ENCODE data around the gene PSMC3.

The PSMC3 gene

GRCh38 chr11:47407746-47408590 lies 18.3 kb downstream of the PSMC3 start, which contains the start of gene SLC39A13:
SLC39A13 (plus strand) TSS chr11:47408590; CDS start chr11:47410095, 1,505 bp downstream.
- H3K27me3 ChIP-seq (ENCODE audit: insufficient read depth, insufficient read length), result no peaks in the 10 kb centered on the region
- H3K4me3 ChIP-seq (ENCODE audit: insufficient read length, low read depth), result peak within 1 kb of the TSS; percentile 87
- H3K9ac ChIP-seq (ENCODE audit: insufficient read length, low read depth), result peak within 1 kb of the TSS; percentile 88
- H3K9me3 ChIP-seq (ENCODE audit: insufficient read depth, low read length), result no peaks in the 10 kb centered on the region
- TF ChIP-seq SUZ12 (IDR thresholded peaks at IDR 0.05; ENCODE audit: extremely low read depth, insufficient read depth, insufficient read length) (no peak), ZNF274 (IDR thresholded peaks at IDR 0.05; ENCODE audit: low read depth, low read length) (no peak), YY1 (IDR thresholded peaks at IDR 0.05; ENCODE audit: insufficient read depth, insufficient read length) (no peak)
- peaks cover 14% of the 10 kb centered on the region for H3K4me1 ChIP-seq (ENCODE audit: insufficient read depth, insufficient read length)
- H3K36me3 ChIP-seq (ENCODE audit: insufficient read depth, insufficient read length, low read length), result peaks cover 22% of the 10 kb centered on the region
- DNase-seq (ENCODE audit: low read depth, low spot score), result peak; percentile 92

- Histone ChIP-seq H3K27me3 (ENCODE audit: insufficient read depth, insufficient read length) (no peaks in the 10 kb centered on the region), H3K4me3 (ENCODE audit: insufficient read length, low read depth) (peak overlapping the region; percentile 67), H3K36me3 (ENCODE audit: insufficient read depth, insufficient read length, low read length) (peaks cover 18% of the 10 kb centered on the region), H3K4me1 (ENCODE audit: insufficient read depth, insufficient read length) (peaks cover 12% of the 10 kb centered on the region), H3K9me3 (ENCODE audit: insufficient read depth, low read length) (no peaks in the 10 kb centered on the region), H3K9ac (ENCODE audit: insufficient read length, low read depth) (peak overlapping the region; percentile 87)
- TF ChIP-seq ZNF274 (IDR thresholded peaks at IDR 0.05; ENCODE audit: low read depth, low read length), result no peak
- no peak for DNase-seq (ENCODE audit: low read depth, low spot score)
Observed at GRCh38 chr11:47406896-47407745, 19.1 kb downstream of the PSMC3 start.

- no peak overlapping the region for H3K9ac ChIP-seq (ENCODE audit: insufficient read length, low read depth)
- no peaks in the 10 kb centered on the region for H3K9me3 ChIP-seq (ENCODE audit: insufficient read depth, low read length)
- no peak for DNase-seq (ENCODE audit: low read depth, low spot score)
- no peaks in the 10 kb centered on the region for H3K36me3 ChIP-seq (ENCODE audit: insufficient read depth, insufficient read length, low read length)
- TF ChIP-seq SUZ12 (IDR thresholded peaks at IDR 0.05; ENCODE audit: extremely low read depth, insufficient read depth, insufficient read length) (no peak), ZNF274 (IDR thresholded peaks at IDR 0.05; ENCODE audit: low read depth, low read length) (no peak), YY1 (IDR thresholded peaks at IDR 0.05; ENCODE audit: insufficient read depth, insufficient read length) (no peak)
- H3K4me1 ChIP-seq (ENCODE audit: insufficient read depth, insufficient read length), result peaks cover 5% of the 10 kb centered on the region
- no peak overlapping the region for H3K4me3 ChIP-seq (ENCODE audit: insufficient read length, low read depth)
- no peaks in the 10 kb centered on the region for H3K27me3 ChIP-seq (ENCODE audit: insufficient read depth, insufficient read length)
Observed at GRCh38 chr11:47403571-47403970, 22.7 kb downstream of the PSMC3 start.

- Histone ChIP-seq H3K36me3 (ENCODE audit: insufficient read depth, insufficient read length, low read length) (no peaks in the 10 kb centered on the region), H3K9me3 (ENCODE audit: insufficient read depth, low read length) (no peaks in the 10 kb centered on the region), H3K9ac (ENCODE audit: insufficient read length, low read depth) (no peak overlapping the region), H3K27me3 (ENCODE audit: insufficient read depth, insufficient read length) (no peaks in the 10 kb centered on the region), H3K4me1 (ENCODE audit: insufficient read depth, insufficient read length) (peaks cover 8% of the 10 kb centered on the region), H3K4me3 (ENCODE audit: insufficient read length, low read depth) (no peak overlapping the region)
- TF ChIP-seq YY1 (IDR thresholded peaks at IDR 0.05; ENCODE audit: insufficient read depth, insufficient read length) (no peak), ZNF274 (IDR thresholded peaks at IDR 0.05; ENCODE audit: low read depth, low read length) (no peak), SUZ12 (IDR thresholded peaks at IDR 0.05; ENCODE audit: extremely low read depth, insufficient read depth, insufficient read length) (no peak)
- no peak for DNase-seq (ENCODE audit: low read depth, low spot score)
Observed at GRCh38 chr11:47403135-47403534, 23.1 kb downstream of the PSMC3 start.

- Histone ChIP-seq H3K27me3 (ENCODE audit: insufficient read depth, insufficient read length) (no peaks in the 10 kb centered on the region), H3K36me3 (ENCODE audit: insufficient read depth, insufficient read length, low read length) (no peaks in the 10 kb centered on the region), H3K9ac (ENCODE audit: insufficient read length, low read depth) (no peak overlapping the region), H3K4me3 (ENCODE audit: insufficient read length, low read depth) (no peak overlapping the region), H3K9me3 (ENCODE audit: insufficient read depth, low read length) (no peaks in the 10 kb centered on the region), H3K4me1 (ENCODE audit: insufficient read depth, insufficient read length) (peaks cover 7% of the 10 kb centered on the region)
- DNase-seq (ENCODE audit: low read depth, low spot score), result no peak
- TF ChIP-seq ZNF274 (IDR thresholded peaks at IDR 0.05; ENCODE audit: low read depth, low read length), result no peak
- no peak for TF ChIP-seq SUZ12 (IDR thresholded peaks at IDR 0.05; ENCODE audit: extremely low read depth, insufficient read depth, insufficient read length)
- TF ChIP-seq YY1 (IDR thresholded peaks at IDR 0.05; ENCODE audit: insufficient read depth, insufficient read length), result no peak
Observed at GRCh38 chr11:47400768-47401279, 25.4 kb downstream of the PSMC3 start.

- Histone ChIP-seq H3K9ac (ENCODE audit: insufficient read length, low read depth) (peak overlapping the region; percentile 57), H3K9me3 (ENCODE audit: insufficient read depth, low read length) (no peaks in the 10 kb centered on the region), H3K27me3 (ENCODE audit: insufficient read depth, insufficient read length) (no peaks in the 10 kb centered on the region), H3K4me3 (ENCODE audit: insufficient read length, low read depth) (no peak overlapping the region), H3K4me1 (ENCODE audit: insufficient read depth, insufficient read length) (peaks cover 7% of the 10 kb centered on the region), H3K36me3 (ENCODE audit: insufficient read depth, insufficient read length, low read length) (no peaks in the 10 kb centered on the region)
- DNase-seq (ENCODE audit: low read depth, low spot score), result no peak
- TF ChIP-seq ZNF274 (IDR thresholded peaks at IDR 0.05; ENCODE audit: low read depth, low read length), result no peak
- TF ChIP-seq YY1 (IDR thresholded peaks at IDR 0.05; ENCODE audit: insufficient read depth, insufficient read length), result no peak
- no peak for TF ChIP-seq SUZ12 (IDR thresholded peaks at IDR 0.05; ENCODE audit: extremely low read depth, insufficient read depth, insufficient read length)
Observed at GRCh38 chr11:47399860-47400767, 26.1 kb downstream of the PSMC3 start.

All from NT2/D1 (cell line).